Measurements from ENCODE around the gene RAD1.

RAD1 gene

GRCh38 chr5:34866989-34867471 is 48.3 kb downstream of the RAD1 start:
- DNase-seq (ENCODE audit: low read depth in 2 of 3, low spot score in 2 of 3), result no peak

GRCh38 chr5:34865091-34865490 is 50.2 kb downstream of the RAD1 start:
- DNase-seq (ENCODE audit: low read depth in 2 of 3, low spot score in 2 of 3), result no peak

GRCh38 chr5:34863946-34864345 is 51.4 kb downstream of the RAD1 start:
- no peak for DNase-seq (ENCODE audit: low read depth in 2 of 3, low spot score in 2 of 3)

GRCh38 chr5:34859253-34859652 is 56.1 kb downstream of the RAD1 start:
- DNase-seq (ENCODE audit: low read depth in 2 of 3, low spot score in 2 of 3), result no peak

- DNase-seq (ENCODE audit: low read depth in 2 of 3, low spot score in 2 of 3), result no peak
Measured at GRCh38 chr5:34858790-34859189, 56.5 kb downstream of the RAD1 start.

GRCh38 chr5:34857894-34858293 is 57.4 kb downstream of the RAD1 start:
- DNase-seq (ENCODE audit: low read depth in 2 of 3, low spot score in 2 of 3), result no peak

- DNase-seq (ENCODE audit: low read depth in 2 of 3, low spot score in 2 of 3), result no peak
Measured at GRCh38 chr5:34857161-34857560, 58.1 kb downstream of the RAD1 start.
